Epithelial cell of prostate (primary cell): ENCODE data around the gene ZNF148.

Experiments
- DNase-seq: peaks from one replicate; pipeline ENCODE4 v3.0.0-alpha.2; 2011; ENCODE audit warnings: low read depth, low spot score
- H3K27ac ChIP-seq: fragments of 450-650 bp; 2 replicates; pipeline ENCODE4 v1.5.1; 2017; ENCODE audit warnings: mild to moderate bottlenecking

ZNF148 gene

DNA sequence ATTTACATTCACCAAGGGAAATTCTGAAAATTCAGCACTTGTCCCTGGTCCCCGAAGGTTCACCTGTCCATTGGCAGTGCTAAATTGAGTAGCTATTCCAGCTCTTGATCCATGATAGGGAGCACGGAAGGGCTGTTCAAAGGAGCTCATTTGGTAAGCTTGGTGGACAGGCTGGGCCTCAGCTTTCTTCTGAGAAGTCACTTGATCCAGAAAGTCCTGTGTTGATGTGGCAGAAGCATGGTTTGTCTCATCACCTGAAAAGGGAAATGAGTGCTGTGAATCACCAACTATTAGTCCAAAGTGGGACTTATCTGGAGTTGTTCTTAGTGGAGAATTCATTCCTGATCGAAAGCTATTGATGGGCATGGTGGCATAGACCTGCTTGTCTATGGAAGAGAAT lies 142.7 kb downstream of the ZNF148 start:
- peak overlapping the region; percentile 7 for H3K27ac ChIP-seq
- no peak for DNase-seq

DNA sequence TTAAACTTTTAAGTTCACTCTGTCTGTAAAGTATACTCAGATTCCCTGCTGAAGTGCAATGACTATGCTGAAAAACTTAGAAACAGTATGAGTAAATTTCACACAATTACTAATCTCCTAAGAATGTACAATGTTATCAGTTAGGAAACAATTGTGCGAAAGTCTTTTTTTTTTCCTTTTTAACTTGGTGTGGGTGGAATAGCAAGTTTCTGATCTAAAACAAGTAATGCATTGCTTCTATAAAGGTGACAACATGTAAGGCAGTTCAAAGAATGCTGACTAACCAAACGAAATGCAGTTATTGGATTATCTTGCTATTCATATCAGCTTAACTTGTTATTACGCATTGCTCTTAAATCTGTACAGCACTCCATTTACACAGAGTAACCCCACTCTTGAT lies 143.2 kb downstream of the ZNF148 start:
- peak overlapping the region; percentile 7 for H3K27ac ChIP-seq
- DNase-seq = no peak

- no peak for DNase-seq
- no peak overlapping the region for H3K27ac ChIP-seq
Observed at GRCh38 chr3:125229707-125230106, 145.4 kb downstream of the ZNF148 start.

GRCh38 chr3:125229168-125229567 lies 146.0 kb downstream of the ZNF148 start:
- no peak overlapping the region for H3K27ac ChIP-seq
- no peak for DNase-seq

GRCh38 chr3:125221831-125222230 lies 153.3 kb downstream of the ZNF148 start:
- DNase-seq = no peak
- H3K27ac ChIP-seq = no peak overlapping the region

- no peak overlapping the region for H3K27ac ChIP-seq
- no peak for DNase-seq
Observed at GRCh38 chr3:125220727-125221429, 154.2 kb downstream of the ZNF148 start.

GRCh38 chr3:125220183-125220582 lies 154.9 kb downstream of the ZNF148 start:
- DNase-seq = no peak
- no peak overlapping the region for H3K27ac ChIP-seq

GRCh38 chr3:125219261-125219701 lies 155.8 kb downstream of the ZNF148 start:
- no peak overlapping the region for H3K27ac ChIP-seq
- DNase-seq = no peak

DNA sequence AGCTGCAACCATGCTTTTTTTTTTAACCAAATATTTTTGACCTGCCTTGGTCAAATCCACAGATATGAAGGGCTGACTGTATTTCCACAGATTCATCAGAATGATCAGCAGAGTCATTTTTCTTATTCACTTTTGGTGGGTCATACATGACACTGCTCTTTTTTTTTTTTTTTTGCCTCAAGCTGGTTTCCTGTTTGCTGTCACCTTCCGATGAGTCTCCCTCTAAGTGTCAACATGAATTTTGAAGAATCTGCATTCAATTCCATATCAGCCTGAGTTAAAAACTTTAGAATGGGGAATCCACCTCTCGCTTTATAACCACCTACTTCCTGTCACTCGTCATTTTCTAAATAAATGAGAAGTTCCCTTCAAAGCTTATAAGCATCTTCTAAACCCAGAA lies 160.4 kb downstream of the ZNF148 start:
- no peak for DNase-seq
- no peak overlapping the region for H3K27ac ChIP-seq

- no peak for DNase-seq
- no peak overlapping the region for H3K27ac ChIP-seq
Observed at GRCh38 chr3:125213946-125214542, 161.1 kb downstream of the ZNF148 start.

DNA sequence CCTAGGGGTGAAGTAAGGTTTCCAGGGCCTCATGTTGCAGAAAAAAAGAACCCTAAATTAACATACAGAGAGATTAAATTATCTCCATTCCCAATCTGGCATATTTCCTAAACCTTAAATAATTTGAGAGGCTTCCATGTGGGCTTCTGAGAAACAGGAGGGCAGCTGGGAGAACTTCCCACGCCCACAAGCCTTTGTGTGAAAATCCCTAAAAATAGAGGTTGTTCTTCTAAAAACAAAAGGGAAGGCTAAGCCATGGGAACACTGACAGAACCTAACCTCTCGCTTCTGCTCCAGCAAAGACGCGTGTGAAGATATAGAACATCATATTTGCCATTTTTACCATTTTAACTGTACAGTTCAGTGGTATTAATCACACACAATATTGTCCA lies 161.8 kb downstream of the ZNF148 start:
- no peak overlapping the region for H3K27ac ChIP-seq
- no peak for DNase-seq

DNA sequence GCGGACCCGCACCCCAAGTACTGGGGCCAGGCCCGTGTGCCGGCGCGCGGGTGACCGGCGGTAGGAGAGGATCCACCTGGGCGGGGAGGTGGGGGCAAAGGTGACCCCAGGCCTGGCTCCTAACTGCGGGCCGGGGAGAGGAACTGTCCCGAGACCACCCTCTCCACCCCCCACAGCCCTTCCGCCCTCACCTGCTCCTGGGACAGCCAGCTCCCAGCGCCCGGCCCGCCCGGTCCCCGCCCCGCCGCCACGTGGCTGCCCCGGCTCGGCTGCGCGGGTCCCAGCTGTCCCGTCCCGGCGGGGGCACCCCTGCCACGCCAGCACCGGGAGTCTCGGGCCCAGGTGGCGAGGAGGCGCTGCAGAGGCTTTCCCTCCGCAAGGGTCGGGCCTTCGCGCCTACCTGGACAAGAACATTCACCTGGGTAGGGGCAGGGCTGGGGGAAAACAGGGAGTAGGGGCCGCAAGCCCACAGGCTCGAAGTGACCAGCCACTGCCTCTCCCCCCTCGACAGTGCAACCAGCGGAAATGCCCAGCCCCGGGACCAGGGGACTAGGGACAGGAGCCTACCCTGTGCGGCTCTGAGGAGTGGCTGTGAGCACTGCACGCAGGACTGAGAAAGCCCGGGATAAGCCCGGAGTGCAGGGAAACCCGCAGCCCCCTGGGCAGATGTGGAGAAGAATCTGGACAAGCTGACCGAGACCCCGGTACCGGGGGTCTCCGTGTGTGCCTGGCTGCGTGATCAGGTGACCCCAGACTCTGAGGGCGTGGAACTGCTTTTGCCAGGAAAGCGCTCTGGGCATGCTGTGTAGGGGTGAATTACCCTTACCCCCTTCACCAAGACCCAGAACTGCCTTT lies 162.4 kb downstream of the ZNF148 start, which contains the start of gene SLC12A8:
TSS of gene SLC12A8 (minus strand) at position 240 of the 855 bp plus-strand sequence. CDS start 1,399 bp downstream, outside the sequence.
- no peak for DNase-seq
- no peak within 1 kb of the TSS for H3K27ac ChIP-seq

GRCh38 chr3:125212091-125212508 lies 163.0 kb downstream of the ZNF148 start:
- H3K27ac ChIP-seq = no peak overlapping the region
- DNase-seq = no peak

- no peak for DNase-seq
- H3K27ac ChIP-seq = no peak overlapping the region
Observed at GRCh38 chr3:125211523-125212090, 163.5 kb downstream of the ZNF148 start.

DNA sequence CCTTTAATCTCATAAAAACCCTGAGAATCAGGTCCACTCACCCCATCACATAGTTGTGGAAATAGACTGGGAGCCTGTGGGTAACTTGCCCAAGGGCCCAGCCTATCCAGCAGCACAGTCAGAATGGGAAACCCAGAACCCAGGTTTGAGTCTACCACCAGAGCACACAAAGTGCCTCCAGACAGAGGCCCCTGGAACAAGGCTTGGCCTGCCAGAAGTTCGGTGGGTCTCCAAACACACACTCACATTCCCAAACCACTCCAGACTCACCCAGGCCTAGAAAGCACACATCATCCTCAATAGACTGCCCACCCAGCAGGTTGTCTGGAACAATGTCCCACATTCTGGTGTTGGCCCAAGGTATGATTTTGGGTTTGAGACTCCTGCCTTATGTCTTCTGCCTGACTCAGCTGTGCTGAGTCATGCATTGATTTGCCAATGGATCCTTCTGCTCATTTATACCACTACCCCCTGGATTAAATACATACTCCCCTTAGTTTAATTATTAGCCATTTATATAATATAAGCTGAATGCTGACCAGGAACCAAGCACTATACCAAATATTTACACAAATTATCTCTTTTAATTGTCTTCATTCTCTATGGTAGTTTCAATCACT lies 167.1 kb downstream of the ZNF148 start:
- DNase-seq = no peak
- no peak overlapping the region for H3K27ac ChIP-seq

DNA sequence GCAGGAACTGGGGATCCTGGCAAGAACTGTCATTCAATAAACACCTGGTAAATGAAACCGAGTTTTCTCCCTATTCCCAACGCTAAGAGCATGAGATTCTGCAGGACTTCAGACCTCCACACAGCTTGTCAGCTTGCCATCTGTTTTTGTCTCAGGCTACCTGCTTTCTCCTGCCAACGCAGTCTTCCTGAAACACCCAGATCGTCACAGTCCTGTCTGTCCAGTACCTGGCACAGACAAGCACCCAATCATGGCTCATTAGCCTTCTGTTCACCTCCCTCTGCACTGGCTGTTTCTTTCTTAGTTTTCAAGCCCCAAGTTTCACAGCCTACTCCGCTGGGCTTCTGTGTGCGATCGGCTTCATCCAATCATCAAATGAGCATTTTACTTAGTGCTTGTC lies 167.6 kb downstream of the ZNF148 start:
- no peak overlapping the region for H3K27ac ChIP-seq
- no peak for DNase-seq

- DNase-seq = no peak
- H3K27ac ChIP-seq = no peak overlapping the region
Observed at GRCh38 chr3:125206934-125207333, 168.2 kb downstream of the ZNF148 start.

- DNase-seq = no peak
- H3K27ac ChIP-seq = no peak overlapping the region
Observed at GRCh38 chr3:125203731-125204130, 171.4 kb downstream of the ZNF148 start.

DNA sequence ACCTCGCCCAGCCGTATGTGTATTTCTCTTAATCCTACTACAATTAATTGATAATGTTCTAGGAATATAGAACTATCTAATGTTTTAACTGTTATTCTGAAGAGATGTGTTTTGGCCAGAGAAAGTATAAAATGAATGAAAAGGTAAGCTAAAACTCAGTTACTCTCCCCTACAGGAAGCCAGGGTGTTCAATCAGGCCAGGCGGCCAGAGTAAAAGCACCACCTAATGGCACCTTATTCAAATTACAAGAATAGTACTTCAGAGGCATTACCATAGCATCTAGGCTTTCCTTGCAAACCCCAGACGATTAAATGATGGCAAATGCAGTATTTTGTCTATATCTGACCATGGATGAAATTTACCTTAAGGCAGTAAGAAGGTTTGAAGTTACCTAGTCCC lies 172.9 kb downstream of the ZNF148 start:
- H3K27ac ChIP-seq = no peak overlapping the region
- DNase-seq = no peak

GRCh38 chr3:125200731-125201139 lies 174.4 kb downstream of the ZNF148 start:
- no peak overlapping the region for H3K27ac ChIP-seq
- DNase-seq = no peak
